ENCODE data around the gene ATP5F1D. TPM values are rescaled to one million over a fixed set of nuclear protein-coding genes. Genes with fewer than 3 reads are reported as not detected.
A peak's percentile ranks its signal among the peaks of the same experiment; 100 is the strongest.

Gene ATP5F1D
- total and polyA plus RNA-seq, 11 donors: 201 to 1,034 (median 459) TPM

GRCh38 chr19:1214299-1214861 is 27.2 kb upstream of the ATP5F1D start:
- Histone ChIP-seq H3K27me3 (no peaks in the 10 kb centered on the region), H3K36me3 (peaks cover 0 to 25% (median 4%) of the 10 kb centered on the region in 9 donors), H3K27ac (peak overlapping the region; percentile 80 to 96 (median 88)), H3K4me3 (peak overlapping the region in 9 of 12 donors; percentile 7 to 31 (median 13)), H3K4me1 (peaks cover 21 to 96% (median 80%) of the 10 kb centered on the region in 12 donors), H3K9me3 (no peaks in the 10 kb centered on the region)
- TF ChIP-seq POLR2A (IDR thresholded peaks at IDR 0.05) (no peak), CTCF (IDR thresholded peaks at IDR 0.05) (no peak)
- DNase-seq (peak in 1 of 5 donors; percentile 58), ATAC-seq (peak in 1 of 4 donors; percentile 2)
- 43 to 55% (median 51%) methylated on average over 11 to 21 of the region's 21 CpGs for WGBS, 4 donors
- intact Hi-C loops (cut with DNase I): loop anchor here in 1 of 10 donors (2.0 kb wide), 1 partner anchor 26 kb away; the partner anchor contains the start of gene ATP5F1D

- peak; percentile 74 to 78 (median 76) for ATAC-seq
- peaks cover 21 to 94% (median 77%) of the 10 kb centered on the region in 12 donors for H3K4me1 ChIP-seq
- no peaks in the 10 kb centered on the region for H3K27me3 ChIP-seq
- peak in 1 of 2 donors; percentile 21 for TF ChIP-seq POLR2A (IDR thresholded peaks at IDR 0.05)
- TF ChIP-seq CTCF (IDR thresholded peaks at IDR 0.05): no peak
- 42 to 57% (median 51%) methylated on average over 16 to 26 of the region's 26 CpGs for WGBS, 4 donors
- intact Hi-C loops (cut with DNase I): loop anchor here in 1 of 10 donors (2.0 kb wide), 1 partner anchor 26 kb away; the partner anchor contains the start of gene ATP5F1D
- H3K36me3 ChIP-seq: peaks cover 0 to 22% (median 4%) of the 10 kb centered on the region in 9 donors
- H3K27ac ChIP-seq: peak overlapping the region; percentile 80 to 96 (median 88)
- H3K4me3 ChIP-seq: peak overlapping the region in 9 of 12 donors; percentile 10 to 32 (median 19)
- H3K9me3 ChIP-seq: no peaks in the 10 kb centered on the region
- peak; percentile 74 to 89 (median 80) for DNase-seq
These were observed 26.5 kb upstream of the ATP5F1D start for GRCh38 chr19:1214862-1215731.

GRCh38 chr19:1216756-1217155 is 24.8 kb upstream of the ATP5F1D start:
- TF ChIP-seq POLR2A (IDR thresholded peaks at IDR 0.05) (no peak), CTCF (IDR thresholded peaks at IDR 0.05) (no peak)
- no peak for ATAC-seq

GRCh38 chr19:1217366-1217765 is 24.2 kb upstream of the ATP5F1D start:
- no peak overlapping the region for H3K4me3 ChIP-seq
- H3K9me3 ChIP-seq: no peaks in the 10 kb centered on the region
- DNase-seq: peak in 1 of 5 donors; percentile 46
- TF ChIP-seq CTCF (IDR thresholded peaks at IDR 0.05): no peak
- no peak for TF ChIP-seq POLR2A (IDR thresholded peaks at IDR 0.05)
- 76 to 89% (median 82%) methylated on average over 11 to 15 of the region's 15 CpGs for WGBS, 4 donors
- peaks cover 21 to 96% (median 83%) of the 10 kb centered on the region in 12 donors for H3K4me1 ChIP-seq
- intact Hi-C loops (cut with DNase I): no loop called here
- no peaks in the 10 kb centered on the region for H3K27me3 ChIP-seq
- ATAC-seq: no peak
- peak overlapping the region; percentile 52 to 96 (median 87) for H3K27ac ChIP-seq
- H3K36me3 ChIP-seq: peaks cover 0 to 31% (median 24%) of the 10 kb centered on the region in 9 donors

More at GRCh38 chr19:1216756-1217155, 24.8 kb upstream of the ATP5F1D start:
- no peak for DNase-seq
- Histone ChIP-seq H3K27ac (peak overlapping the region in 11 of 12 donors; percentile 37 to 96 (median 87)), H3K36me3 (peaks cover 0 to 27% (median 18%) of the 10 kb centered on the region in 9 donors), H3K4me3 (no peak overlapping the region), H3K27me3 (no peaks in the 10 kb centered on the region), H3K4me1 (peaks cover 21 to 97% (median 83%) of the 10 kb centered on the region in 12 donors), H3K9me3 (no peaks in the 10 kb centered on the region)
- intact Hi-C loops (cut with DNase I): no loop called here
- WGBS, 4 donors: 72 to 79% (median 77%) methylated on average over 12 of the region's 12 CpGs
